CD8-positive, alpha-beta memory T cell (primary cell): Measurements from ENCODE around the gene TAGLN. TPM values are rescaled to one million over a fixed set of nuclear protein-coding genes. Genes with fewer than 3 reads are reported as not detected.

Experiments
- CTCF ChIA-PET: fragments of 350-600 bp; sonication (Branson Sonifier 250); formaldehyde crosslinking; loops from one replicate; lab custom pipeline; 2021; ENCODE audit warnings: antibody characterized with exemption; lab: Charles Lee
- POLR2A ChIA-PET: fragments of 350-600 bp; sonication (Branson Sonifier 250); formaldehyde crosslinking; loops from one replicate; lab custom pipeline; 2021; ENCODE audit warnings: antibody characterized with exemption; lab: Charles Lee
- DNase-seq, 5 donors: peaks; one replicate each; pipeline versions ENCODE4 v3.0.0 to v3.0.0-alpha.2; 2020 to 2022; ENCODE audit warnings: mixed read lengths in 1 of 5
- H3K27ac ChIP-seq: one replicate; pipeline ENCODE4 v1.7.0; 2013; ENCODE audit warnings: low read depth, mild to moderate bottlenecking, low read length, moderate library complexity
- H3K27me3 ChIP-seq: 2 replicates; pipeline ENCODE4 v1.7.0; 2013; ENCODE audit warnings: low read length, mild to moderate bottlenecking; ENCODE audit not compliant: insufficient read depth, poor library complexity, severe bottlenecking
- H3K36me3 ChIP-seq: 2 replicates; pipeline ENCODE4 v1.7.0; 2013; ENCODE audit warnings: mild to moderate bottlenecking, low read length, moderate library complexity; ENCODE audit not compliant: insufficient read depth
- H3K4me1 ChIP-seq: 2 replicates; pipeline ENCODE4 v1.7.0; 2013; ENCODE audit warnings: mild to moderate bottlenecking, low read length, moderate library complexity; ENCODE audit not compliant: insufficient read depth
- H3K4me3 ChIP-seq: 2 replicates; pipeline ENCODE4 v1.7.0; 2013; ENCODE audit warnings: mild to moderate bottlenecking, low read length
- H3K9me3 ChIP-seq: 2 replicates; pipeline ENCODE4 v1.7.0; 2013; ENCODE audit warnings: mild to moderate bottlenecking, low read length
- H3K27ac Mint-ChIP-seq, 8 donors: one replicate each; pipeline ENCODE4 v1.8.0; 2020 to 2021; ENCODE audit warnings: mixed read lengths in 8 of 8, mild to moderate bottlenecking in 6 of 8, inconsistent platforms in 3 of 8, moderate library complexity in 3 of 8
- H3K27me3 Mint-ChIP-seq, 2 donors: one replicate each; pipeline ENCODE4 v1.8.0; 2020 to 2021; ENCODE audit warnings: mixed read lengths in 2 of 2, mild to moderate bottlenecking in 1 of 2, moderate library complexity in 1 of 2
- H3K36me3 Mint-ChIP-seq, 3 donors: one replicate each; pipeline ENCODE4 v1.8.0; 2020 to 2021; ENCODE audit warnings: mixed read lengths in 3 of 3, inconsistent platforms in 1 of 3, mild to moderate bottlenecking in 1 of 3
- H3K4me1 Mint-ChIP-seq, 3 donors: one replicate each; pipeline ENCODE4 v1.8.0; 2020 to 2021; ENCODE audit warnings: mixed read lengths in 3 of 3, inconsistent platforms in 1 of 3, mild to moderate bottlenecking in 1 of 3
- H3K4me3 Mint-ChIP-seq, 7 donors: one replicate each; pipeline ENCODE4 v1.8.0; 2020 to 2021; ENCODE audit warnings: mixed read lengths in 7 of 7, mild to moderate bottlenecking in 6 of 7, moderate library complexity in 4 of 7, inconsistent platforms in 2 of 7
- H3K9me3 Mint-ChIP-seq, 5 donors: one replicate each; pipeline ENCODE4 v1.8.0; 2020 to 2022; ENCODE audit warnings: mixed read lengths in 5 of 5, mild to moderate bottlenecking in 3 of 5, moderate library complexity in 2 of 5, inconsistent platforms in 1 of 5
- polyA plus RNA-seq: library from polyadenylated mRNA; unstranded; fragments of 300-500 nt; fragmentation: Illumina TruSeq; gene quantifications from one replicate; pipeline ENCODE4 v1.2.3, GENCODE V29; 2021
- total RNA-seq, 2 experiments: library from RNA; stranded (reverse); gene quantifications; one replicate each; pipeline ENCODE4 v1.2.3, GENCODE V29; 2021

Gene TAGLN
- total and polyA plus RNA-seq, 3 experiments from 2014 or later: 0.35 to 2.2 (median 1.8) TPM

DNA sequence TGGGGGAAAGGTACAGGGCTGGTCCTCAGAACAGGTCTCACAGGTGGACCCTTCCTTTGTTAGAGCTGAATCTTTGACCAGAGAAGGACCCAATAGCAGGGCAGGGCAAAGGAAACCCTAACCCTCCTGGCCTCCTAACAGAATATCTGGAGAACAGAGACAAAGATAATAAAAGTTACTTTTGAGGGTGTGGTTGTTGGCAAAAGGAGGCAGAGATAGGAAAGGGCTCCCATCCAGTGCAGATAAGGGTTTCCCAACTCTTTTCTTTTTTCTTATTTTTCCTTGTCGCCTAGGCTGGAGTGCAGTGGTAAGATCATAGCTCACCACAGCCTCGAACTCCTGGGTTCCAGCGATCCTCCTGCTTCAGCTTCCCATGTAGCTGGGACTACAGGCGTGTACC lies 20.8 kb downstream of the TAGLN start:
- H3K27me3 ChIP-seq: no peaks in the 10 kb centered on the region
- Mint-ChIP-seq H3K4me1 (peaks cover 0 to 8% (median 7%) of the 10 kb centered on the region in 3 donors), H3K27me3 (peaks cover 0 to 1% of the 10 kb centered on the region in 2 donors), H3K36me3 (peaks cover 3 to 93% (median 20%) of the 10 kb centered on the region in 3 donors), H3K9me3 (no peaks in the 10 kb centered on the region), H3K27ac (peak overlapping the region in 3 of 8 donors; percentile 27 to 86 (median 29)), H3K4me3 (no peak overlapping the region)
- H3K27ac ChIP-seq: no peak overlapping the region
- no peak overlapping the region for H3K4me3 ChIP-seq
- no peaks in the 10 kb centered on the region for H3K9me3 ChIP-seq
- CTCF ChIA-PET: interaction anchor here (2.1 kb wide), 1 partner anchor 12 kb away, joined by 7 read pairs; the partner anchor contains the start of gene PCSK7
- no peak for DNase-seq
- no peaks in the 10 kb centered on the region for H3K4me1 ChIP-seq
- POLR2A ChIA-PET: interaction anchor here (0.9 kb wide), 1 partner anchor 20 kb away, joined by 4 read pairs; no protein-coding TSS in a partner anchor
- peaks cover 85% of the 10 kb centered on the region for H3K36me3 ChIP-seq

DNA sequence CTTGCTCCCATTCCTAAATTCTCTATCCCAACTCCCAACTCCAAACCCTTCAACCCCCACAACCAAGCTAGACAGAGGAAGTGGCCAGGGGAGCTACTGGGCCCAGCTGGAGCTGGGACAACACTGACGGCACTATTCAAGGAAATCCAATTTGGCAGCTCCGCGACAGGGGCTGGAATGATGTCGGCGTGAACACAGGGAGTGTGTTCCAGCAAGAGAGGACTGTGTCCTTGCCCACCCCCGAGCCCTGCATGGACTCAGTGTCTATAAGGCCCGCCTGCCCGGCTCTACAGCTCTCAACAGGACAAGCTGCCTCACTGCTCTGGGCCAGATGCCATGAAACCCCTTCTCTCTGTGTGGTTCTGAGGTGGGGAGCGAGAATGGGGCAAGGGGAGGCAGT lies 21.4 kb downstream of the TAGLN start:
- CTCF ChIA-PET: interaction anchor here (2.1 kb wide), 1 partner anchor 11 kb away, joined by 7 read pairs; the partner anchor contains the start of gene PCSK7
- Histone ChIP-seq H3K27me3 (no peaks in the 10 kb centered on the region), H3K27ac (no peak overlapping the region), H3K9me3 (no peaks in the 10 kb centered on the region), H3K4me3 (no peak overlapping the region), H3K4me1 (no peaks in the 10 kb centered on the region), H3K36me3 (peaks cover 88% of the 10 kb centered on the region)
- POLR2A ChIA-PET: interaction anchor here (0.6 kb wide), 1 partner anchor 43 kb away, joined by 3 read pairs; no protein-coding TSS in a partner anchor
- H3K27me3 Mint-ChIP-seq: peaks cover 0 to 1% of the 10 kb centered on the region in 2 donors
- H3K4me1 Mint-ChIP-seq: peaks cover 0 to 8% (median 7%) of the 10 kb centered on the region in 3 donors
- no peak for DNase-seq
- H3K36me3 Mint-ChIP-seq: peaks cover 3 to 97% (median 20%) of the 10 kb centered on the region in 3 donors
- peak overlapping the region in 5 of 8 donors; percentile 17 to 91 (median 61) for H3K27ac Mint-ChIP-seq
- no peak overlapping the region for H3K4me3 Mint-ChIP-seq
- no peaks in the 10 kb centered on the region for H3K9me3 Mint-ChIP-seq

DNA sequence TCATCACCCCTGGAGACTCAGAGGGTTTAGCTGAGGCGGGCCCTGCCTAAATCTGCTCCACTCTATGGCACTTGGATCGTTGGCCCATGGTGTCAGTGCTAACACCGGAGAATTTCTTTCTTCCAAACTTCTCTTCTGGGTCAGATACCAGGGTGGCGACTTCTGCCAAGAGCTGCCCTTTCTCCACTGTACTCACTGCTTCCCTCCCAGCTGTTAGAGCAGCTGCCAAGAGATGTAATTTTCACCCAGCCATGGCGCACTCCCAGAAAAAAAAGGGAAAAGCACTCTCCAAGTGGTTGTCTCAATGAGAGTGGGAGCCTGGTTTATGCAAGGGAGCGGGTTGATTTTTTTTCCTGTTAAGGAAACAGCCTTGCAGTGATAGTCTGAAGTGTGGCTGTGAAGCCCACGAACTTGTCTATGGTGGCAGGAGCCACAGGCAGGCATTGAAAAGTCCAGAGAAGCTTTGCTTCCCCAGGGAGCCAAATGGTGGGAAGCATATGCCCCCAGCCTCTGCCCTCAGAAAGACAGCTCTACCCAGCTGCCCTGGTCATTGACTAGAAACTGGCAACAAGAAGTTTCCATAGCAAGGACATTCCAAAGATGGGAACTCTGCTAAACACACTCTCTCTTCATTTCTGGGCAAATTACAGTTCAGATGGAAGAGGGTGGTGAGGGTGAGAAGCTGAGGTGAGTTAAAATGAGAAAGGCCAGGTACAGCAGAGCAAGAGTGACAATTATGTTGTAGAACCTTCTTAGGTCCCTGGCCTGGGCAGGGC lies 22.0 kb downstream of the TAGLN start:
- H3K4me3 Mint-ChIP-seq: no peak overlapping the region
- H3K4me3 ChIP-seq: no peak overlapping the region
- H3K4me1 Mint-ChIP-seq: peaks cover 0 to 8% (median 7%) of the 10 kb centered on the region in 3 donors
- H3K4me1 ChIP-seq: no peaks in the 10 kb centered on the region
- H3K9me3 ChIP-seq: no peaks in the 10 kb centered on the region
- CTCF ChIA-PET: interaction anchor here (2.1 kb wide), 1 partner anchor 10 kb away, joined by 7 read pairs; the partner anchor contains the start of gene PCSK7
- no peaks in the 10 kb centered on the region for H3K27me3 ChIP-seq
- POLR2A ChIA-PET: interaction anchor here (0.6 kb wide), 1 partner anchor 43 kb away, joined by 3 read pairs; no protein-coding TSS in a partner anchor
- peaks cover 3 to 96% (median 20%) of the 10 kb centered on the region in 3 donors for H3K36me3 Mint-ChIP-seq
- peaks cover 0 to 1% of the 10 kb centered on the region in 2 donors for H3K27me3 Mint-ChIP-seq
- peaks cover 86% of the 10 kb centered on the region for H3K36me3 ChIP-seq
- DNase-seq: no peak
- no peak overlapping the region for H3K27ac ChIP-seq
- no peaks in the 10 kb centered on the region for H3K9me3 Mint-ChIP-seq
- H3K27ac Mint-ChIP-seq: peak overlapping the region in 3 of 8 donors; percentile 17 to 71 (median 42)

DNA sequence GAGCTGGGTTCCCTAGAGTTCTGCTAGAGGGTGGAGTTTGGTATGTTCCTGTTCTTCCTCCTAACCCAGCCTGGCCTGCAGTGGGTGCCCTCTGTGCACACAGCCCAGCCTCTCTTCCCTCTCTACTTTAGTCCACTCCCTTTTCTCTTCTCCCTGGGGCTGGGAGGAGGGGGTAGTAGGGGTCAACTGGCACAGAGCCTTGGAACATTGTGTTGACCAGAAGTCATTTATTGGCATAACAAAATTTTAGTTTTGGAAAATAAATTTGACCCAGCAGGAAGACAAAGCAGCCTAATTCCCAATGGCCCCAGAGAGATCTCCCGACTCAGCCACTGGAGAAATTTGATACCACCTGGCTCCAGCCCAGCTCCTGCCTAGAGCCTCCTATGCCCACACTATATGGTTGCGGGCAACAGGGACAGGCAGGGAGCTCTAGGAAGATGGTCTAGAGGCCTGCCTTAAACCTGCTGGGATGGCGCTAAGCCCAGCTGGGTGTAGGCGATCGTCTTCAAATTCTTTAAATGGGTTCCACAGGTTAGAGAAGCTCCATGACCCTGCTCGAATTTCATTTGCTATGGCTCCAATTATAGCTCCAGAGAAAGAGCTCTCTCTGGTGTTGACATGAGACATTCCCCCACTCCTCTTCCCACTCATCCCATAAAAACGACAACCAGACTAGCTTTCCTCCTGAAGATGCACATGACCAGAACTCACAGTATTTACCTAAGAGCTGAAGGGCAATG lies 22.8 kb downstream of the TAGLN start:
- Histone ChIP-seq H3K4me3 (no peak overlapping the region), H3K27me3 (no peaks in the 10 kb centered on the region), H3K36me3 (peaks cover 86% of the 10 kb centered on the region), H3K4me1 (peaks cover 7% of the 10 kb centered on the region), H3K27ac (no peak overlapping the region), H3K9me3 (no peaks in the 10 kb centered on the region)
- H3K27me3 Mint-ChIP-seq: peaks cover 0 to 1% of the 10 kb centered on the region in 2 donors
- ChIA-PET POLR2A (no interaction called here), CTCF (interaction anchor here (2.1 kb wide), 1 partner anchor 10 kb away, joined by 7 read pairs; the partner anchor contains the start of gene PCSK7)
- H3K27ac Mint-ChIP-seq: peak overlapping the region in 1 of 8 donors; percentile 68
- H3K9me3 Mint-ChIP-seq: no peaks in the 10 kb centered on the region
- no peak for DNase-seq
- peaks cover 7 to 97% (median 25%) of the 10 kb centered on the region in 3 donors for H3K36me3 Mint-ChIP-seq
- no peak overlapping the region for H3K4me3 Mint-ChIP-seq
- peaks cover 8 to 15% (median 14%) of the 10 kb centered on the region in 3 donors for H3K4me1 Mint-ChIP-seq

DNA sequence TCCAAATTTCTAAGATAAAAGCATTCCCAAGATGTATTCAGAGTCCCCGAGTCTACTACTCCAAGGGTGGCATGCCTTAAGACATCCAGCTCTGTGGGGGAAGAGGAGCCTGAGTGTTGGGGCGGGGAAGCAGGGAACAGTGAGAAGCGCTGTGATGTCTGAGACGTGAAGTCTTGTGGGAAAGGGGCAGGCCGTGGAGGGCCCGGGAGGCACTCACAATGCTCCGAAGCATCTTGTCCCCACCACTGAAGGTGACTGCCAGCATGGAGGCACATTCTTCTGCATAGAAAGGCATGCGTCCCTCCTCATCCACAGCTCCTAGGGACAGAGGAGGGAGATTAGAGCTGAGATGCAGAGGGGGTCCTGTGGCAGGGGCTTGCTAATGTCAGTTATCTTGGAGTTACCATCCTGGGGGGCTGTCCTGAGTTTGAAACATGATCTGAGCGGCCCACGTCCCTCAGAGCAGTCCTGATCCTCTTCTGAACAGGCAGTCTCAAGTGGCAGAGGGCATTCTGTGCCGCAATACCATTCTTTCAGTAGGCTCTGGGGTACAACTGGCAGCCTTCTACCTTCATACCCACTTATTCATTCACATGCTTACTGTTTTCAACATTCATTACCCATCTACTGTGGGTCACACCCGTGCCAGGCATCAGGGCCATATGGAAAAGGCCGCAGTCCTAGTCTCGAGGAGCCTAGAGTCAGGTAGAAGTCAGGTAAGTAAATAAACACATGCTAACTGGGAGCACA lies 24.0 kb downstream of the TAGLN start:
- no peak for DNase-seq

DNA sequence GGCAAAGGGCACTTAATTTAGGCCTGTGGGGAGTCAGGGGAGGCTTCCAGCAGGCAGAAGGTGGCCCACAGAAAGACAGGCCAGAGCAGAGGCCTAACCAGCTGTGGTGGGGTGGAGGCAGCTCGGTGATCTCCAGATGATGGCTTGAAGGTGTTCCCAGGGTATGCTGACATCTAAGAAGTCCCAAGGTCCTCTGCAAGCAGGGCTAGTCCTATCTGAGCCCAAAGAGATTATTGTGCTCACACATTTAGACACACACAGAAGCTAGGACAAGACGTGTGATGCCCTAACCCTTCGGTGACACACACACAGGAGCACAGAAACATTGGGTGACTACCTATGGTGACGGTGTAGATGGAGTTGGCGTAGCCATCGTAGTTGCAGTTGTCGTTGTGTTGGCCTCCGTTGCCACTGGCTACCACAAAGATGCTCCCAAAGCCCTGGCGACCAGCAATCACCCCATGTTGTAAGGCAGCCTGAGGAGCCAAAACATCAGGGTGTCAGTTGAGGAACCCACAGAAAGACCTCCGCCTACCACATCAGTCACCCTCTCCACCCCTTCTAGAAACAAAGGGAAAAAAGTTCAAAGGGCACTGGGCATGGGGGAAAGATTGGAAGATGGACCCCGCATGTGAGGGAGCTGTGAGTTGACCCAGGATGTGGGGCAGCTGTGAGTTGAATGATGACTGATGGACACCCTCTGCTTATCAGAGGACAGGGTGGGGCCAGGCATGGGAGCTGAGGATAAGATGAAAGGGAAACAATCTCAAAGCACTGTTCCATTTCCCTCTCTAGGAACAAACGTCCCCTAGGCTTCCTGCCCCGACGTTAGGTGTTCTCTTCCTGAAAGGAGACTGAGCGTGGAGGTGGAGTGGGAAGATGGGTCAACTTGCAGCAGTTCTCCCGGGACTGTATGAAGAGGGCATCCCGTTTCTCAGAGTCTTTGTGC lies 24.8 kb downstream of the TAGLN start:
- Mint-ChIP-seq H3K9me3 (no peaks in the 10 kb centered on the region), H3K27ac (peak overlapping the region in 2 of 8 donors; percentile 46 to 58), H3K4me1 (peaks cover 22 to 28% (median 23%) of the 10 kb centered on the region in 3 donors), H3K27me3 (peaks cover 0 to 1% of the 10 kb centered on the region in 2 donors), H3K4me3 (peak overlapping the region in 1 of 7 donors; percentile 30), H3K36me3 (peaks cover 11 to 96% (median 21%) of the 10 kb centered on the region in 3 donors)
- POLR2A ChIA-PET: no interaction called here
- H3K27ac ChIP-seq: no peak overlapping the region
- DNase-seq: no peak
- no peaks in the 10 kb centered on the region for H3K27me3 ChIP-seq
- CTCF ChIA-PET: interaction anchor here (0.6 kb wide), 1 partner anchor 7 kb away, joined by 3 read pairs; the partner anchor contains the start of gene PCSK7
- H3K4me3 ChIP-seq: no peak overlapping the region
- peaks cover 84% of the 10 kb centered on the region for H3K36me3 ChIP-seq
- peaks cover 13% of the 10 kb centered on the region for H3K4me1 ChIP-seq
- no peaks in the 10 kb centered on the region for H3K9me3 ChIP-seq

More for the DNA sequence above, 24.0 kb downstream of the TAGLN start:
- POLR2A ChIA-PET: no interaction called here
- Histone ChIP-seq H3K36me3 (peaks cover 85% of the 10 kb centered on the region), H3K27me3 (no peaks in the 10 kb centered on the region), H3K4me3 (no peak overlapping the region), H3K9me3 (no peaks in the 10 kb centered on the region), H3K4me1 (peaks cover 10% of the 10 kb centered on the region), H3K27ac (no peak overlapping the region)
- H3K27ac Mint-ChIP-seq: peak overlapping the region in 1 of 8 donors; percentile 64
- peaks cover 9 to 97% (median 24%) of the 10 kb centered on the region in 3 donors for H3K36me3 Mint-ChIP-seq
- H3K4me3 Mint-ChIP-seq: no peak overlapping the region
- H3K4me1 Mint-ChIP-seq: peaks cover 14 to 21% (median 19%) of the 10 kb centered on the region in 3 donors
- peaks cover 0 to 1% of the 10 kb centered on the region in 2 donors for H3K27me3 Mint-ChIP-seq
- no peaks in the 10 kb centered on the region for H3K9me3 Mint-ChIP-seq
- CTCF ChIA-PET: interaction anchor here (0.6 kb wide), 1 partner anchor 8 kb away, joined by 3 read pairs; the partner anchor contains the start of gene PCSK7
